ENCODE data around the gene KCNG3. TPM values are rescaled to one million over a fixed set of nuclear protein-coding genes. Genes with fewer than 3 reads are reported as not detected.
"Not testable (repeated sequence)": the region's sequence is repeated elsewhere in the genome, so short reads cannot be mapped to it uniquely, and the experiment has no call there.

The KCNG3 gene
- total and polyA plus RNA-seq, 4 donors = 0.06 to 2.8 (median 0.29) TPM

DNA sequence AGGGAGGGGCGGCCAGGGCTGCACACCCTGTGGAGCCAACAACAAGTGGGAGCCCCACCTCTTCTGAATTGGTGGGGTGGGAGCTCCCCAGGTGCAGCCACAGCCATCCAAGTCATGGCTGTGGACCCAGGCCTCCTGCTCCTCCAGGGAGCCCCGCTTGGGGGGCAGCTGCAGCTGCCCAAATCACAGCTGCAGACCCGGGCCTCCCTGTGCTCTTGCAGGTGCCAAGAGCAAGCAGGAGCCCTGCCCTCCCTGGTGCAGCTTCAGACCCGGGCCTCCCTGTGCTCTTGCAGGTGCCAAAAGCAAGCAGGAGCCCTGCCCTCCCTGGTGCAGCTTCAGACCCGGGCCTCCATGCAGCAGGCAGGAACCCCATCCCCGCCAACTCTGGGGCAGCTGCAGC, 86.3 kb downstream of the KCNG3 start:
- Histone ChIP-seq H3K36me3 (ENCODE audit: control insufficient read depth in 4 of 4, insufficient read depth in 4 of 4, low read length in 4 of 4) (no peaks in the 10 kb centered on the region), H3K4me3 (no peak overlapping the region), H3K27ac (ENCODE audit: low read depth in 1 of 2, low read length in 1 of 2) (no peak overlapping the region), H3K9ac (ENCODE audit: insufficient read depth in 1 of 2, low read length in 2 of 2) (no peak overlapping the region), H3K27me3 (ENCODE audit: control insufficient read depth in 3 of 3, insufficient read depth in 3 of 3, low read length in 2 of 3) (no peaks in the 10 kb centered on the region), H3K9me3 (ENCODE audit: control insufficient read depth in 4 of 4, insufficient read depth in 3 of 4, low read length in 3 of 4) (peaks cover 0 to 8% (median 0%) of the 10 kb centered on the region in 4 donors), H3K4me1 (ENCODE audit: control insufficient read depth in 5 of 5, insufficient read depth in 5 of 5, low read length in 5 of 5) (peaks cover 0 to 2% (median 0%) of the 10 kb centered on the region in 5 donors)
- DNase-seq (no peak), ATAC-seq (ENCODE audit: insufficient read depth, low FRiP score) (no peak)
- WGBS, 2 donors = 88 to 92% methylated on average over 6 of the region's 6 CpGs
- TF ChIP-seq, protein P1, sequence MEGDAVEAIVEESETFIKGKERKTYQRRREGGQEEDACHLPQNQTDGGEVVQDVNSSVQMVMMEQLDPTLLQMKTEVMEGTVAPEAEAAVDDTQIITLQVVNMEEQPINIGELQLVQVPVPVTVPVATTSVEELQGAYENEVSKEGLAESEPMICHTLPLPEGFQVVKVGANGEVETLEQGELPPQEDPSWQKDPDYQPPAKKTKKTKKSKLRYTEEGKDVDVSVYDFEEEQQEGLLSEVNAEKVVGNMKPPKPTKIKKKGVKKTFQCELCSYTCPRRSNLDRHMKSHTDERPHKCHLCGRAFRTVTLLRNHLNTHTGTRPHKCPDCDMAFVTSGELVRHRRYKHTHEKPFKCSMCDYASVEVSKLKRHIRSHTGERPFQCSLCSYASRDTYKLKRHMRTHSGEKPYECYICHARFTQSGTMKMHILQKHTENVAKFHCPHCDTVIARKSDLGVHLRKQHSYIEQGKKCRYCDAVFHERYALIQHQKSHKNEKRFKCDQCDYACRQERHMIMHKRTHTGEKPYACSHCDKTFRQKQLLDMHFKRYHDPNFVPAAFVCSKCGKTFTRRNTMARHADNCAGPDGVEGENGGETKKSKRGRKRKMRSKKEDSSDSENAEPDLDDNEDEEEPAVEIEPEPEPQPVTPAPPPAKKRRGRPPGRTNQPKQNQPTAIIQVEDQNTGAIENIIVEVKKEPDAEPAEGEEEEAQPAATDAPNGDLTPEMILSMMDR (IDR thresholded peaks at IDR 0.05; ENCODE audit: control extremely low read depth, extremely low read depth) = no peak

DNA sequence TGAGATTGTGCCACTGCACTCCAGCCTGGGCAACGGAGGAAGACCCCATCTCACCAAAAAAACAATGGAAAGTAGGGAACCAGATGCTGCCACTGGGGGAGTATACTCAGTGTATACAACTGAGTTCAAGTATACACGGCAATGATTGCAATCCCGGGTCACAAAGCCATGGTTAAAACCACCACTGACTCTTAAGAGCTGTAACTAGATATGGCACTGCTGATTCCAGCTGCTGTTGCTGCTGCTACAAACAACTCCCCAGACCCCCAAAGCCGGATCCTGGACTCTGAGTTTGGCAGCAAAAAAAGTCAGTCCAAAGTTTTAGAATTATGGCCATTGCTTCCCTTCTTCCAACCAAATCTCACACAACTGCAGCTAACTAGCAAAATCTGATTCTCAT, 89.1 kb downstream of the KCNG3 start:
- Histone ChIP-seq H3K4me1 (ENCODE audit: control insufficient read depth in 5 of 5, insufficient read depth in 5 of 5, low read length in 5 of 5) (peaks cover 0 to 2% (median 0%) of the 10 kb centered on the region in 5 donors), H3K4me3 (no peak overlapping the region), H3K9me3 (ENCODE audit: control insufficient read depth in 4 of 4, insufficient read depth in 3 of 4, low read length in 3 of 4) (peaks cover 0 to 8% (median 0%) of the 10 kb centered on the region in 4 donors), H3K9ac (ENCODE audit: insufficient read depth in 1 of 2, low read length in 2 of 2) (no peak overlapping the region), H3K36me3 (ENCODE audit: control insufficient read depth in 4 of 4, insufficient read depth in 4 of 4, low read length in 4 of 4) (no peaks in the 10 kb centered on the region), H3K27ac (ENCODE audit: low read depth in 1 of 2, low read length in 1 of 2) (no peak overlapping the region), H3K27me3 (ENCODE audit: control insufficient read depth in 3 of 3, insufficient read depth in 3 of 3, low read length in 2 of 3) (no peaks in the 10 kb centered on the region)
- DNase-seq (no peak), ATAC-seq (ENCODE audit: insufficient read depth, low FRiP score) (no peak)
- 76 to 88% methylated on average over 4 of the region's 4 CpGs for WGBS, 2 donors
- TF ChIP-seq, protein P1 (IDR thresholded peaks at IDR 0.05; ENCODE audit: control extremely low read depth, extremely low read depth) = no peak

DNA sequence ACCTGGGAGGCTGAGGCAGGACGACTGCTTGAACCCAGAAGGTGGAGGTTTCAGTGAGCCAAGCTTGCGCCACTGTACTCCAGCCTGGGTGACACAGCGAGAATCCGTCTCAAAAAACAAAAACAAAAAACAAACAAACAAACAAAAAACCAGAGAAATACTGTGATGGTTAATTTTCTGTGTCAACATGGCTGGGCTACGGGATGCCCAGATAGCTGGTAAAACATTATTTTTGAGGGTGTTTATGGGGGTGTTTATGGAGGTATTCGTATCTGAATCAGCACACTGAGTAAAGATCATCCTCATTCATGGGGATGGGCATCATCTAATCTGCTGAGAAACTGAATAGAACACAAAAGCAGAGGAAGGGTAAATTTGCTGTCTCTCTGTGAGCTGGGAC, 92.0 kb downstream of the KCNG3 start:
- 95 to 96% methylated on average over 6 of the region's 6 CpGs for WGBS, 2 donors
- Histone ChIP-seq H3K9me3 (ENCODE audit: control insufficient read depth in 4 of 4, insufficient read depth in 3 of 4, low read length in 3 of 4) (no peaks in the 10 kb centered on the region), H3K27ac (ENCODE audit: low read depth in 1 of 2, low read length in 1 of 2) (no peak overlapping the region), H3K27me3 (ENCODE audit: control insufficient read depth in 3 of 3, insufficient read depth in 3 of 3, low read length in 2 of 3) (no peaks in the 10 kb centered on the region), H3K4me1 (ENCODE audit: control insufficient read depth in 5 of 5, insufficient read depth in 5 of 5, low read length in 5 of 5) (no peaks in the 10 kb centered on the region), H3K36me3 (ENCODE audit: control insufficient read depth in 4 of 4, insufficient read depth in 4 of 4, low read length in 4 of 4) (no peaks in the 10 kb centered on the region), H3K9ac (ENCODE audit: insufficient read depth in 1 of 2, low read length in 2 of 2) (no peak overlapping the region), H3K4me3 (no peak overlapping the region)
- ATAC-seq (ENCODE audit: insufficient read depth, low FRiP score) (no peak), DNase-seq (no peak)
- TF ChIP-seq, protein P1 (IDR thresholded peaks at IDR 0.05; ENCODE audit: control extremely low read depth, extremely low read depth) = no peak

DNA sequence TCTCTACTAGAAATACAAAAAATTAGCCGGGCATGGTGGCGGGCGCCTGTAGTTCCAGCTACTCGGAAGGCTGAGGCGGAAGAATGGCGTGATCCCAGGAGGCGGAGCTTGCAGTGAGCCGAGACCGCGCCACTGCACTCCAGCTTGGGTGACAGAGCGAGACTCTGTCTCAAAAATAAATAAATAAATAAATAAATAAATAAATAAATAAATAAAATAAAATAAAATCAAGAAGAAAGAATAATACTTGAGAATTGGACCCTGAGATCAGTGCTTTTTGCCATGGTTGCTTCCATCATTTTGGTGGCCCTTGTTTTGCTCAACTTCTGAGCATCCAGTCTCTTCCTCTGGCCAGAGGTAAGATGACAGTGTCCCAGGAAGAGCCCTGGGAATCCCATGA, 95.7 kb downstream of the KCNG3 start:
- ATAC-seq (ENCODE audit: insufficient read depth, low FRiP score); H3K36me3 ChIP-seq (ENCODE audit: control insufficient read depth in 4 of 4, insufficient read depth in 4 of 4, low read length in 4 of 4); H3K4me3 ChIP-seq; H3K9me3 ChIP-seq (ENCODE audit: control insufficient read depth in 4 of 4, insufficient read depth in 3 of 4, low read length in 3 of 4); H3K27me3 ChIP-seq (ENCODE audit: control insufficient read depth in 3 of 3, insufficient read depth in 3 of 3, low read length in 2 of 3); H3K9ac ChIP-seq (ENCODE audit: insufficient read depth in 1 of 2, low read length in 2 of 2); H3K27ac ChIP-seq (ENCODE audit: low read depth in 1 of 2, low read length in 1 of 2); DNase-seq; H3K4me1 ChIP-seq (ENCODE audit: control insufficient read depth in 5 of 5, insufficient read depth in 5 of 5, low read length in 5 of 5): not testable (repeated sequence)
- WGBS, 2 donors = 95 to 98% methylated on average over 11 of the region's 11 CpGs

DNA sequence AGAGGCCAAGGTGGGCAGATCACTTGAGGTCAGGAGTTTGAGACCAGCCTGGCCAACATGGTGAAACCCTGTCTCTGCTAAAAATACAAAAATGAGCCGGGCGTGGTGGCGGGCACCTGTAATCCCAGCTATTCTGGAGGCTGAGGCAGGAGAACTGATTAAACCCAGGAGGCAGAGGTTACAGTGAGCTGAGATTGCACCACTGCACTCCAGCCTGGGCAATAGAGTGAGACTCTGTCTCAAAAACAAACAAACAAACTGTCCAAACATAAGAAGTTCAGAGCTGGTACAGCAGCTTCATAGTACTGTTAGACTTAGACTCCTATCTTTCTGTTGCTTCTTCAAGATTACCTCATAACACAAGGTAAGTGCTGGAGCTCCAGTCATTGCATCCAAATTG, 100.5 kb downstream of the KCNG3 start:
- not testable (repeated sequence) for H3K9ac ChIP-seq (ENCODE audit: insufficient read depth in 1 of 2, low read length in 2 of 2); H3K4me1 ChIP-seq (ENCODE audit: control insufficient read depth in 5 of 5, insufficient read depth in 5 of 5, low read length in 5 of 5); H3K4me3 ChIP-seq; H3K36me3 ChIP-seq (ENCODE audit: control insufficient read depth in 4 of 4, insufficient read depth in 4 of 4, low read length in 4 of 4); H3K27ac ChIP-seq (ENCODE audit: low read depth in 1 of 2, low read length in 1 of 2); DNase-seq; H3K27me3 ChIP-seq (ENCODE audit: control insufficient read depth in 3 of 3, insufficient read depth in 3 of 3, low read length in 2 of 3); H3K9me3 ChIP-seq (ENCODE audit: control insufficient read depth in 4 of 4, insufficient read depth in 3 of 4, low read length in 3 of 4); ATAC-seq (ENCODE audit: insufficient read depth, low FRiP score)
- 97 to 99% methylated on average over 3 of the region's 3 CpGs for WGBS, 2 donors
